WTC11 (cell line): ENCODE measurements around the gene ETS1.

ENCODE experiments used
- CREB1 ChIP-seq: sonication (generic); formaldehyde crosslinking; IDR thresholded peaks from 2 replicates; pipeline ENCODE4 v1.8.0; 2023; ENCODE audit warnings: mild to moderate bottlenecking, missing genetic modification reagents
- NFYB ChIP-seq: sonication (generic); formaldehyde crosslinking; conservative IDR thresholded peaks from 2 replicates; pipeline ENCODE4 v1.8.0; 2022; ENCODE audit warnings: low read depth, missing genetic modification reagents
- NR1H2 ChIP-seq: sonication (generic); formaldehyde crosslinking; IDR thresholded peaks from 2 replicates; pipeline ENCODE4 v1.9.0; 2021; ENCODE audit warnings: mild to moderate bottlenecking, moderate library complexity, missing genetic modification reagents
- SMAD3 ChIP-seq: sonication (generic); formaldehyde crosslinking; IDR thresholded peaks from 2 replicates; pipeline ENCODE4 v1.8.0; 2022; ENCODE audit warnings: missing genetic modification reagents, mild to moderate bottlenecking, borderline replicate concordance
- SP1 ChIP-seq: sonication (generic); formaldehyde crosslinking; conservative IDR thresholded peaks from 2 replicates; pipeline ENCODE4 v1.8.1; 2022; ENCODE audit warnings: missing genetic modification reagents
- TF ChIP-seq, protein P1 (sequence below): fragments of 200-600 bp; IDR thresholded peaks from 2 replicates; pipeline ENCODE4 v1.8.0; 2022; ENCODE audit warnings: antibody characterized with exemption
- TF ChIP-seq, protein P2 (sequence below): sonication (generic); formaldehyde crosslinking; IDR thresholded peaks from 2 replicates; pipeline ENCODE4 v1.8.0; 2022; ENCODE audit warnings: mild to moderate bottlenecking, missing genetic modification reagents
- TF ChIP-seq, protein P3 (sequence below): sonication (generic); formaldehyde crosslinking; IDR thresholded peaks from 2 replicates; pipeline ENCODE4 v1.8.1; 2022; ENCODE audit warnings: low read depth, missing genetic modification reagents, borderline replicate concordance

- TF ChIP-seq CREB1 (CRISPR knock-in tag) = no peak
- TF ChIP-seq NR1H2 = no peak
- TF ChIP-seq, protein P1, sequence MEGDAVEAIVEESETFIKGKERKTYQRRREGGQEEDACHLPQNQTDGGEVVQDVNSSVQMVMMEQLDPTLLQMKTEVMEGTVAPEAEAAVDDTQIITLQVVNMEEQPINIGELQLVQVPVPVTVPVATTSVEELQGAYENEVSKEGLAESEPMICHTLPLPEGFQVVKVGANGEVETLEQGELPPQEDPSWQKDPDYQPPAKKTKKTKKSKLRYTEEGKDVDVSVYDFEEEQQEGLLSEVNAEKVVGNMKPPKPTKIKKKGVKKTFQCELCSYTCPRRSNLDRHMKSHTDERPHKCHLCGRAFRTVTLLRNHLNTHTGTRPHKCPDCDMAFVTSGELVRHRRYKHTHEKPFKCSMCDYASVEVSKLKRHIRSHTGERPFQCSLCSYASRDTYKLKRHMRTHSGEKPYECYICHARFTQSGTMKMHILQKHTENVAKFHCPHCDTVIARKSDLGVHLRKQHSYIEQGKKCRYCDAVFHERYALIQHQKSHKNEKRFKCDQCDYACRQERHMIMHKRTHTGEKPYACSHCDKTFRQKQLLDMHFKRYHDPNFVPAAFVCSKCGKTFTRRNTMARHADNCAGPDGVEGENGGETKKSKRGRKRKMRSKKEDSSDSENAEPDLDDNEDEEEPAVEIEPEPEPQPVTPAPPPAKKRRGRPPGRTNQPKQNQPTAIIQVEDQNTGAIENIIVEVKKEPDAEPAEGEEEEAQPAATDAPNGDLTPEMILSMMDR = no peak
- no peak for TF ChIP-seq SP1
- TF ChIP-seq, protein P2, sequence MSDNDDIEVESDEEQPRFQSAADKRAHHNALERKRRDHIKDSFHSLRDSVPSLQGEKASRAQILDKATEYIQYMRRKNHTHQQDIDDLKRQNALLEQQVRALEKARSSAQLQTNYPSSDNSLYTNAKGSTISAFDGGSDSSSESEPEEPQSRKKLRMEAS (CRISPR knock-in tag) = no peak
- TF ChIP-seq, protein P3, sequence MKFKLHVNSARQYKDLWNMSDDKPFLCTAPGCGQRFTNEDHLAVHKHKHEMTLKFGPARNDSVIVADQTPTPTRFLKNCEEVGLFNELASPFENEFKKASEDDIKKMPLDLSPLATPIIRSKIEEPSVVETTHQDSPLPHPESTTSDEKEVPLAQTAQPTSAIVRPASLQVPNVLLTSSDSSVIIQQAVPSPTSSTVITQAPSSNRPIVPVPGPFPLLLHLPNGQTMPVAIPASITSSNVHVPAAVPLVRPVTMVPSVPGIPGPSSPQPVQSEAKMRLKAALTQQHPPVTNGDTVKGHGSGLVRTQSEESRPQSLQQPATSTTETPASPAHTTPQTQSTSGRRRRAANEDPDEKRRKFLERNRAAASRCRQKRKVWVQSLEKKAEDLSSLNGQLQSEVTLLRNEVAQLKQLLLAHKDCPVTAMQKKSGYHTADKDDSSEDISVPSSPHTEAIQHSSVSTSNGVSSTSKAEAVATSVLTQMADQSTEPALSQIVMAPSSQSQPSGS (CRISPR knock-in tag) = no peak
- TF ChIP-seq SMAD3 (CRISPR knock-in tag) = no peak
- no peak for TF ChIP-seq NFYB (CRISPR knock-in tag)
These were observed 53.9 kb downstream of the ETS1 start for GRCh38 chr11:128533472-128533871.
